Gastroesophageal sphincter (tissue), 3 donors: ENCODE measurements around the gene HOXB6.

Experiments
- CTCF ChIP-seq, 4 experiments: fragments of 200-600 bp in 2 of 4; fragments of 450-650 bp in 2 of 4; sonication (generic) in 1 of 4; IDR thresholded peaks; one replicate each; pipeline ENCODE4 v1.5.1; 2017 to 2019; ENCODE audit warnings: antibody characterized with exemption in 4 of 4, mild to moderate bottlenecking in 2 of 4, moderate library complexity in 2 of 4
- EP300 ChIP-seq: sonication (generic); formaldehyde crosslinking; IDR thresholded peaks from one replicate; pipeline ENCODE4 v1.6.1; 2017; ENCODE audit warnings: antibody characterized with exemption, mild to moderate bottlenecking
- POLR2A ChIP-seq, 2 donors: fragments of 450-650 bp; IDR thresholded peaks; one replicate each; pipeline ENCODE4 v1.6.1; 2017; ENCODE audit warnings: antibody characterized with exemption in 2 of 2, mild to moderate bottlenecking in 2 of 2, moderate library complexity in 1 of 2
- POLR2AphosphoS5 ChIP-seq: sonication (generic); formaldehyde crosslinking; IDR thresholded peaks from one replicate; pipeline ENCODE4 v1.6.1; 2017; ENCODE audit warnings: antibody characterized with exemption

GRCh38 chr17:48609759-48610281 lies 5.0 kb upstream of the HOXB6 start:
- no peak for TF ChIP-seq POLR2A (IDR thresholded peaks at IDR 0.05)
- TF ChIP-seq CTCF (IDR thresholded peaks at IDR 0.05): no peak
- no peak for TF ChIP-seq EP300
- TF ChIP-seq POLR2AphosphoS5: no peak
